HG02623 (cell line): ENCODE data around the gene LRRC8B.
"Not testable (repeated sequence)": the region's sequence is repeated elsewhere in the genome, so short reads cannot be mapped to it uniquely, and the experiment has no call there.

ENCODE experiments used
- ATAC-seq: cut with Tn5 transposase; IDR thresholded peaks from one replicate; pipeline ENCODE4 v1.9.1; 2021; ENCODE audit warnings: moderate library complexity; ENCODE audit not compliant: unreplicated experiment

LRRC8B gene

DNA sequence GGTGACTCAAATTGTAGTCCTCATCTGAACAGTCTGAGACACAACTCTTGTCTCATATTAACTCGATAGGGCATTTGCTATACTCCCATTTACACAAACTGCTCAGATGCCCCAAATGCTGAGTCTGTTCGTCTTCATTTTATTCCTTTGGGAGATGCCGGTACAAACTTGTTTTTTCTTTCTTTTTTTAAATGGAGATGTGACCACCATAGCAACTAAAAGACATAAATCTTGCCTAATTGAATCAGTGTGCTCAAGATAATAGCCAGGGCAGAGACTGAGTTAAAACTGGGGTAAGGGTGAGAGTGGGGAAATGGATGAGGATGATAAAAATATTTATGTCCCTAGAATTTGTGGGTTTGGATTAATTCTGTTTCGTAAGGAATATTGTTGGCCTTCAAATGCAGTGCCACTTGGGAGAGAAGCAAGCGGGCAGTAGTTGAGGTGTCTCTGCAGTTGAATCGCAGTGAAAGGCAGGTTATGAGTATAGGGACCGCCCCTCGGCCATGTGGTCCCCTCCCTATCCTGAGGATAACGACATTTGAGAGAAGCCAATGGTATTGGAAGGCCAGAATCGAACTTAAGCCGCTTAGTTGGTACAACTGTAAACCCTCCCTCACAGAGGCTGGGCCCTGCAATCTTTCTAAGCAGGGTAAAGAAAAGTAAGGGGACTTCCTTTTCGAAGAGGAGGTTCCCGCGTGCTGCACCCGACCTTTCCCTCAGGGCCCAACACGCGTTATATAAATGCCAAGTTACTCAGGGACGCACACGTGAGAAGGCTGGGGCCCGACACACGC, 859 bp upstream of the LRRC8B start:
- peak; percentile 21 for ATAC-seq

DNA sequence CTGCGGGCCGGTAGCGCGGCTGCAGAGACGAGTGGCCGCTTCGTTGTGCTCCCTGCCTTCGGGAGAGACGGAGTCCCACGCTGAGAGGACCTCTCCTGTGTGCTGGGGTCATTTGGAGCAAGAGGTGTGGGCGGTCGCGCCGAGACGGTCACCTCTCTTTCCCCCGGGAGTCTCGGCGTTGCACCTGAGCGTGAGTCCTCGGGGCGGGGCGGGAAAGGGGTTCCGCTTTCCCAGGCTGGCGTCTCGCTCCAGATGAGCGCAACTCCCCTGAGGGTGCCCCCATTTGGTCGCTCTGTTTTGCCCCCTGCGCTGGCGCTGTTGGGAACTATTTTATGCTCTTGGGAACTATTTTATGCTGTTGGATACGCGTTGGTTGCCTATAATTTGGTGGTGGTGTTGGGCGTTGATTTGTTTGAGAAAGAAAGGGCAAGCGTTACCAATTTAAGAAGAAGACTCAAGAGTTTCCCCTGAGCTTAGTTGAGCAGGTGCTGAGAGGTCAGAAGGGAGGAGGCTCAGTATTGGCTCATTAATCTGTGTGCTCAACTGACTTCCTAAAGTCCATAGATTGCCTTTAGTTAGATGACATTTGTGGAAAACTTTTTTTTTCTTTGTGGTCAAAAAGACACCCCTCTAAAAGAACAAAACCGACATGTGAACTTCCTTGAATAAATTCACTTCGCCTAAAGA, 683 bp downstream of the LRRC8B start:
- peak; percentile 19 for ATAC-seq

DNA sequence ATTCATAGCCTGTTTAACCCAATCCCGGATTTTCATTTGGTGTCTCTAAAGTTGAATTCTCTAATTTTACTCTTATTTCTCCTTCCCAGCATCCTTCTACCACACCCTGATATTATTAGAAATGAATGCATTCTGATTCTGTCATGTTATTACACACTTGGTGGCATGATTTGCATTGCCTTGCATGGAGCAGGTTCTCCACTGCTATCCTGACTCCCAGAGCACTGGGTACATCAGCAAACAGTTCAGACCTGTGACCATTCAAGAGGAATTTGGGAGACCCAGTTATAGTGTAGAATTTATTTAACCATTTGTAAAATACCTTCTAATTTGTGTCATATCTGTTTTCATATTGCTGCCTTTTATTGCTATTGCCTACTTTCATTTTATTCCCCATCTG, 2.6 kb downstream of the LRRC8B start:
- ATAC-seq = no peak

DNA sequence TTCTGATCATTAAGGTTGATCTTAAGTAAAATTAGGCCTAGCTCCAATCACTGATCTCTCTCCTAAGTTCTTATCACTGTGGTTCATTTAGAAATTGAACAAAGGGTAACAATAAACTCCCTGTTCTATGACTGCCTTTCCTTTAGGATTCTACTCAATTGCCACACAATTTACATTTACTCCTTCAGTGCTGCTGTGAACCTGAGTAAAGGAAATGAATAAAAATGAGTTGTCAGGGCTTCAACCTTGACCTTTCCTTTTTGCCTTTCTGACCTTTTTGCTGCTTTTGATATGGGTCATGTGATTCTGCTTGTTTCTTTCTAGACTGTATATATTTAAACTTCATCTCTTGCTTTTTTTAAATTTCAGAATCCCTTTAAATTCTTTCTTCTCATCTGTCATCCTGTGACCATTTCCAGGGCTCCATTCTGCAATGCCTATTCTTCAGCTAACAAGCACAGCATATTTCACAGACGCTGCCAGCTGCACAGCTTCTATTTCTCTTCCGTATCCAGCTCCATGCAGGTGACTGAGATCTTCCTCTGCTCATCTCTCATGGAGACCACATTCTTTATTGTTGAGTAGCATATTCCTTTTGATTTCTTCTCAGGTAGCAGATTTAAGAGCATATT, 3.2 kb downstream of the LRRC8B start:
- ATAC-seq = no peak

DNA sequence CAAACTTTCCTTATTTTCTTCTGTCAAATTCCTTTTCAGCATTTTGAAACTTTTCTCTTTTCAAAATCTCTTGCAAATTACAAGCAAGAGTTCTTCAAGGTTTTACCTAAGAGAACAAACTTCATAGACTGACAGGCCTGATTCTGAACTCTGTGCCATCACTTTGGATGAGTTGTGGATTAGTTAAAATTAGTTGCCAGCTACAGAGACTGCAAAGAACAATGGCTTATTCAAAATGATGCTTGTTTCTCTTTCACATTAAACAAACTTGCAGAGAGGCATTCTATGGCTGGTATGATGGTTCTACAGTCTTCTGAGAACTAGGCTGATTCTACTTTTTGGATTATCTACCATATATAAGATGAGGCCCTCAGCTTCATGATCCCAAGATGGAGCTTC, 3.8 kb downstream of the LRRC8B start:
- no peak for ATAC-seq

DNA sequence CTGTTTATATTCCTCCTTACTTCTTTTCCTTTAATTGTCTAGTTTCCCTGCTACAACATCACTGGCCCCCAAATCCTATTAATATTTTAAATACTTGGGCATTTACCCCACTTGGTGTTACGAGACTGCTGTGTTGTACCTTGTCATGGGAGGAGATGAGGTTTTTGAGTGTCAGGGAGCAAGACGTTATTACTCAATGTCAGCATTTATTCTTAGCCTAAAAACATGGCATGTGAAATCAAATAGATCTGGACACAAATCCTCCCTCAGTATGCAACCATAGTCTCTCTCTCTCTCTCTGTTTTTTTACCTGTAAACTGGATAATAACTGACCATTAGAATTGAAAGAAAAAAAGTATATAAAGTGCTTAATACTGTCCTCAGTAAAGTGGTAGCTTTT, 4.6 kb downstream of the LRRC8B start:
- ATAC-seq = no peak

DNA sequence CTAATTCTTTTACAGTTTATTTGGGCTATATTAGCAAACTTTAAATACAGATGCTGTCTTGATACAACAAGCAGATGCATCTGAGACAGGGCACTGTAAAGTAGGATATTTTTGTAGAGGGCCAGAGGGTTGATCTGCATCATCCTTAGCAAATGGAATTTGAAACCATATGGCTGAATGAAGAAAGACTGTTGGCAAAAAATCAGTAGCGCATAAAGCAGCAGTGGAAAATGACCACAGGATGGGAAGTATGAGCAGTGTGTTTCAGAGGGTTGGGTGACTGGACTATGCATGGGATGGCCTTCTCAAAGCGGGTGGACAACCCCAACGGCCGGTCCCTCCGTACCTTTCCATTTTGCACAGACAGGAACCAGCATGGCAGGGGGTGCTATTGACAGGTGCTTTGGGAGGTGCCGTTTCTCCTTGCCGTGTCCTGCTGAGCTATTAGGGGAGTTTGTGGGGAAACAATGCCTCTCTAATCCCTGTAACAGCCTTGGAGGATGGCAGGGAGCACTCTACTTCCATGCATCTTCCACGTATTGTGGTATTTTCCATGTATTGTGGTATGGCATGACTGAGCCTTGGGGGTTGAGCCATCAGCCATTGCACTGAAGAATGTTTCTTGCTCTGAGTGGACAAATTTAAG, 5.9 kb downstream of the LRRC8B start:
- ATAC-seq = no peak

DNA sequence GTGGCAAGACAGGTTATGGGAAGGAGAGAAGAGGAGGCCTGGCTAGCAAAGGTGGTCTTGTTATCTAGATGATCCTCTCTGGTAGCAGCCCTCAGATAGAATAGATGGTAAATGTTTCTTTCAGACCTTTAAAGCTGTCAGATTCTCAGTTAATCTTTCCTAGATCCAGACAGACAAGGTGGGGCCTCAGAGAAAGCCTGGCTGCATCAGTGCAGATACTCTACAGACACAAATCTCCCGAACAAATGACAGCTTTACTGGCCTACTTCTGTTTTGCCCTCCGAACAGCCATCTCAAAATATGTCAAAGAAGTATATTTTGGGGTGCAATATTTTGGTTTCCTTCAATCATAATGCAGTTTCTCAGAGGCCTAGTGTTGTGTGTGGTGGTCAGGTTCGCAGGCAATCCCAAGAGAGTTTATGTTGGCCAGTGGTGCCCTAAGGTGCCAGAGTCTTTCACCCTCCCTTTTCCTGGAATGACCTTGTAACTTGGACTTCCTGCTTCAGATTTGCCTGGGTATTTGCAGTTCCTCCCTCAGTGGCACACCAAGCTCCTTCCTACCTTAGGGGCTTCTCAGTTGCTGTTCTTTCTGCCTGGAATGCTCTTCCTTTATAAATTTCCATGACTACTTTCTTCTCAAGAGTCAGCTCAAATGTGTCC, 7.0 kb downstream of the LRRC8B start:
- no peak for ATAC-seq

DNA sequence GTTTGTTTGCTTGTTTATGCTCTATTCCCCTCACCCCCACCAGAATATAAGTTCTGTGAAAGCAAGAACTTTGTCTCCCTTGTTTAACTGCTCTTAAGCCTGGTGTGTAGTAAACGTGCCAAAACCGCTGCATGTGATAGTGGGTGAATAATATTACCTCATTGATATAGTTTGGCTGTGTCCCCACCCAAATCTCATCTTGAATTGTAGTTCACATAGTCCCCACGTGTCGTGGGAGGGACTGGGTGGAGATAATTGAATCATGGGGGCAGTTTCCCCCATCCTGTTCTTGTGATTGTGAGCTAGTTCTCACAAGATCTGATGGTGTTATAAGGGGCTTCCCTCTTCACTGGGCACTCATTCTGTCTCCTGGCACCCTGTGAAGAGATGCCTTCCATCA, 7.6 kb downstream of the LRRC8B start:
- no peak for ATAC-seq

DNA sequence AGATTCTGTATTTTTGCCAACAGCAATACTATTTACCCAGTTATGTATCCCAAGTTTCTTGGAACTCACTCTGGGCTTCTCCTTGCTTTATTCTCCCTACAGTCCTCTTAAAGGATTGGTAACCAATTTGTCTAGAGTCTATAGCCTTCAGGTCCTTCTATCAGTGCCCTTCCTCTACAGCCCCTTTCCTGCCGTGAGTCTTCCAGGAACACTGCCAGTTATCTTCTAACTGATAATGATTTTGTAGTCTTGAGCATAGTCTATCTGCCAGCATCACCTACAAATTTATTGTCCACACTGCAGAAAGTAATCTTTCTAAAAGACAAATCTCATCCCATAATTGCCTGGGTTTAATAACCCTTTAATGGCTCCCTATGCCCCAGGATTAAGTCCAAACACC, 8.2 kb downstream of the LRRC8B start:
- no peak for ATAC-seq

DNA sequence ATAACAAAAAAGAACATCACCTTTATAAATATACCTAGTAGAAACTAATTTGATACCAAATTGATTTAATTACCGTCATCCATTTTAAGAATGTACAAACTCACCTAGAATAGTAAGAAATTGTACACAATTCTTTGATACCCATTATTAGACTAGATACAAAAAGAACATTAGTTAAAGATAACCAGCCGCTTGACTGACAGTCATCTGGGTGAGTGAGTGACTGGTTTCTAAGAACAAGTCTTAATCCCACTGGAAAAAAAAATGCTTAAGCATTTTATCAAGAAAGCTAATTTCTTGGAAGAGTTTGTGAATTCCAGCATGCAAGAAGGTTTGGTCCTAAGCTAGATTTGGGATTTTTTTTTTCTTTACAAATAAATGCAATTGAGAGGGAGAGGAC, 10.9 kb downstream of the LRRC8B start:
- no peak for ATAC-seq

DNA sequence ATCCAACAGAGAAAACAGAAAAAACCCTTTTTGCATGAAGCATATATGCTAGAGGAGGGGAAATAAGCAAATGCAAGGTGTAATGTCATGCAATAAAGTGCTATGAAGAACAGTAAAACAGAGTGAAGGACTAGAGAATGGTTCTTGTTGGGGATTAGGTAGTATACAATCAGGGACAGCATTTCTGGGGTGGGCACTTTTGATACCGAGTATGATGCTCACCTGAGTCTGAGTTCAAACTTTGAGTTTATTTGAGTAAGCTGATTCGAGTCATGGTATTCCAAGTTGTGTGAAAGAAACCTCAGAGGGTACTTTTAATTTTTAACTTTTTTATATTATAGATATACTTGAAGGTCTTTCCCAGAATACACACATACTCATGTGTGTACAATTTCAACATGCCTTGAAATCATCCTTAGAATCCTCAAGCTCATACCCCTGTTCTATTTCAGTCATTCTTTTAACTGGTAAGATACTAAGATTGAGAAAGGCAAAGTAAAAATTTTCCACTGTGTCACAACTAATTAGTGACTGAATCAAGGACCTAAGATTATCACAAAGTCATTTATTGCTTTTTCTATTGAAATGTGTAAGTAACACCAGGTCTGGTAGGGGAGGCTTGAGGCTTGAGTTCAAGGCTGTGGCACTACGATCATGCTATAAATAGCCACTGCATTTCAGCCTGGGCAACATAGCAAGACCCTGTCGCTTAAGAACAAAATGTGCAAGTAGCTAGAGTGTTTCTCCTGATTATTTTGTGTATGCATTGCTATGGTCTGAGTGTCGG, 12.1 kb downstream of the LRRC8B start:
- ATAC-seq = no peak

DNA sequence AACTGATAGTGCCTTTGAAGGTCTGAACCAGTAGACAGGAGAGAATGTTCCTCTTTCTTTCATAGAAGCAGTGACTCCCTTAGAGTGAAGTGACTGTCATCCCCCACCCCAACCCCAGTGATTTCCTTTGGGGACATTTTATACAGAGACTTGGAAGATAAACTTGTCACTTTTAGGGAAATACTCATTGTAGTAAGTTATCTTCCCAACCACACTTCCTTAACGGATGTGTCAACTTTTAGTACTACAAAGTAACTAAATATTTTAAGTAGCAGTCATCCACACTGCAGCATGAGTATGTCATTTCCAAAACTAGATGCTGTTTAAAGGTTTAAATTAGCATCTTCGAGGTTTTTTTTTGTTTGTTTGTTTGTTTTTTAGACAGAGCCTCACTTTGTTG, 13.7 kb downstream of the LRRC8B start:
- ATAC-seq = no peak

DNA sequence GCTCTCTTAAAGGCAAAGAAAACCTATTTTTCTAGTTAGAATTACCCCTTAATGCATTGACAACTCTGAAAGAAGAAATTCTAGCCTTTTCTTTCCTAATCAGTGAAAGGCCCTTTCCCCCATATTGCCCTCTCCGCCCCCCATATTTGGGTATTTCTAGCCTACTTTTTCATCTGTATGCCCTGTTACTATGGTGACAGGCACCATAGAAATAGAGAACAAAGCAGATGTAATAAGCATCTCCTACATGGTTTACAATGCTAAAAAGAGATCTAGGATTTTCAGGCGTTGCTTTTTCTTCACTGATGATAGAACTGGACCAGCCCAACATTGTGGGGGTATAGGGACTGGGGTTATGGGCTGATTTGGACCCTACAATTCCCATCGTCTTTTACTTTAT, 14.5 kb downstream of the LRRC8B start:
- no peak for ATAC-seq

DNA sequence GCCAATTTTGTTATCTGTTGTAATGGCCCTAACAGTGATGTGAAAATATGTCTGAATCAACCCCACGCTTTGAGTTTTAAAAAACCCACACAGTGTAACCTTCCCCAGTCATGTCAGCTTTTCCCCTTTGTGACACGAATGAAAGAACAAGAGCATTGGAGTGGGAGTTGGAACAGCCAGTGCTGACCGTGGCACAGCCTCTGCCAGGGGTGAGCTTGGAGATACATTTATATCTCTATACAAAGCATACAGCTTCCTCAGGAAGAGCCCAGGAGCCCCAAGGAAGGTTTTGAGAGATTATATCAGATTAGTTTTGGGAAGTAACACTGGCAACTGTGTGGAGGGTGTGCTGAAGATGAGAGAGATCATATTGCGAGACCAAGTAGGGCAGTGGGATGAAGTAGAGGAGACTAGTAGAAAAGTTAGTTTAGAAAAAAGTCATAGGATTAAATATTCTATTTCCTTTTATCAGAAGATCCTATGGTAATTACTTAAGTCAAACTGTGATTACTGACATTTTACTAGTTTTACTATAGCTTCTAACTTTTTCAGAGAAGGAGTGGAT, 15.9 kb downstream of the LRRC8B start:
- no peak for ATAC-seq

DNA sequence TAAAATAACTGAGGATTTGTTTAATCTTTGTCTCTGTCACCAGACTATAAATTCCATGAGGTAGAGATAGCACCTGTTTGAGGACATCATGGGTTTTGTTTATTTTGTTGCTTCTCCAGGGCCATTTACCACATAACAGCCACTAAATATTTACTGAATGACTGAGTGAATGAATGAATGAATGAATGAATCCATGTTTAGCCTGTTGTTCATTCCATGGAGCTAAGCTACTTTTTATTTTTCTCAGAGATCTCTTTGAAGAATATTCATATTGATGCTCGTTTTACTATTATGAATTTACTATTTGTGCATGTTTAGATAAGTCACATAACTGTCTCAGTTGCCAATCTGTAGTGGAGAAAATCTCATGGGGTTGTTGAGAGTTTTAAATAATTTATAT, 17.7 kb downstream of the LRRC8B start:
- no peak for ATAC-seq

DNA sequence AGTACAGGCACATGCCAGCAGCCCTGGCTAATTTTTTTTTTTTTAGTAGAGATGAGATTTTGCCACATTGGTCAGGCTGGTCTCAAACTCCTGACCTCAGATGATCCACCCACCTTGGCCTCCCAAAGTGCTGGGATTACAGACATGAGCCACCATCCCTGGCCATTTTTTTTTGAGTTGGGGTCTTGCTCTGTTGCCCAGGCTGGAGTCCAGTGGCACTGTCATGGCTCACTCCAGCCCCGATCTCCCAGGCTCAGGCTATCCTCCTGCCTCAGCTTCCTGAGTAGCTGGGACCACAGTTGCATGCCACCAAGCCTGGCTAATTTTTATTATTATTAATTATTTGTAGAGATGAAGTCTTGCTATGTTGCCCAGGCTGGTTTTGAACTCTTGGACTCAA, 19.0 kb downstream of the LRRC8B start:
- not testable (repeated sequence) for ATAC-seq

DNA sequence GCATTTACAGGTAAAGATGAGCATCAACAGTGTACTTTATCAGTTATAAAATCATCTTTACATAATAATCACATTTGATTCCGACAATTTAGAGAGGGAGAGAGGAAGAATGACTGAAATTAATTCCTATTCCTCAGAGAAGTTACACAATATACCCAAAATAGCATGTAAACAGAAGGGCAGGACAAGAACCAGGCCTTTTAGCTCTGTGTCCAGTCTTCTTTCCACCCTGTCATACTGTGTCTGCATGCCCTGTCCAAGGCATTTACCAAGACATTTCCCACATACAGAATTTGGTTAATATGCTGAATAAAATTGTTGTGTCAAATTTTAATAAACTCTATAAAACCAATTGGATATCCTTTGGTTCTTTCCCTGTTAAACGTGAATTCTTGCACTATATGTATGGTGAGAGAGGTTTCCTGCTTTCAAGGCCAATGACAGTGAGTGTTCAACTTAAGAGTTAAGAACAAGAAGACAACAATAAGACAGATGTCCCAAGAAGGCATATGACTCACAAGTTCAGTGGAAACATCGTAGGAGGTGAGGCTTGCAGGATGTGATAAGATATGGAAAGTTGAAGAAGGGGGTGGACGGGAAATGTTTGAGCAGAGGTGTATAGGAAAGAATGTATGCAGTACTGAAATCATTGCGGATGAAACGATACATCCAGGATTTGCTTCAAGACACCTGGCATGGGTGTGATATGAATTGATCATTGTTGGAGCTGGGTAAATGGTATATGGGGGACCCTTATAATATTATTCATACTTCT, 20.8 kb downstream of the LRRC8B start:
- no peak for ATAC-seq
